ENCODE measurements around the gene TPPP3.

GRCh38 chr16:67432506-67432890 is 39.2 kb upstream of the TPPP3 start:
- TF ChIP-seq POLR2A (IDR thresholded peaks at IDR 0.05) (no peak), CTCF (IDR thresholded peaks at IDR 0.05) (no peak)

Measured in lower leg skin (tissue), 3 donors.